Esophagus muscularis mucosa (tissue), 4 donors: ENCODE results near the gene SESTD1. TPM values are rescaled to one million over a fixed set of nuclear protein-coding genes. Genes with fewer than 3 reads are reported as not detected.
A peak's percentile ranks its signal among the peaks of the same experiment; 100 is the strongest.
"Not testable (repeated sequence)": the region's sequence is repeated elsewhere in the genome, so short reads cannot be mapped to it uniquely, and the experiment has no call there.

ENCODE experiments used
- DNase-seq: peaks from one replicate; pipeline ENCODE4 v3.0.0-alpha.2; 2017; ENCODE audit errors: extremely low spot score
- H3K27ac ChIP-seq, 4 donors: fragments of 200-600 bp; sonication (generic); replicated peaks in 1 of 4; 1 replicate in 3 of 4; 2 replicates in 1 of 4; pipeline ENCODE4 v1.5.1; 2016 to 2019; ENCODE audit warnings: mild to moderate bottlenecking in 1 of 4
- H3K27me3 ChIP-seq, 4 donors: fragments of 200-600 bp; sonication (generic); one replicate each; pipeline versions ENCODE4 v1.5.1 to v1.6.0; 2016 to 2019
- H3K36me3 ChIP-seq, 4 donors: fragments of 200-600 bp; sonication (generic); one replicate each; pipeline ENCODE4 v1.5.1; 2016 to 2019
- H3K4me1 ChIP-seq, 4 donors: fragments of 200-600 bp; sonication (generic); one replicate each; pipeline ENCODE4 v1.5.1; 2016 to 2019
- H3K4me3 ChIP-seq, 4 donors: fragments of 200-600 bp; sonication (generic); 1 replicate in 2 of 4; 2 replicates in 2 of 4; pipeline ENCODE4 v1.5.1; 2016 to 2019; ENCODE audit warnings: mild to moderate bottlenecking in 4 of 4, moderate library complexity in 1 of 4
- H3K9me3 ChIP-seq, 4 donors: fragments of 200-600 bp; sonication (generic); 1 replicate in 3 of 4; 2 replicates in 1 of 4; pipeline ENCODE4 v1.5.1; 2016 to 2019
- CTCF ChIP-seq, 3 experiments: fragments of 200-600 bp in 2 of 3; fragments of 450-650 bp in 1 of 3; sonication (generic) in 2 of 3; IDR thresholded peaks; one replicate each; pipeline ENCODE4 v1.5.1; 2017 to 2019; ENCODE audit warnings: antibody characterized with exemption in 3 of 3, mild to moderate bottlenecking in 2 of 3, moderate library complexity in 1 of 3
- EP300 ChIP-seq: sonication (generic); formaldehyde crosslinking; IDR thresholded peaks from one replicate; pipeline ENCODE4 v1.6.1; 2017; ENCODE audit warnings: antibody characterized with exemption
- POLR2A ChIP-seq: fragments of 450-650 bp; IDR thresholded peaks from one replicate; pipeline ENCODE4 v1.6.1; 2017; ENCODE audit warnings: antibody characterized with exemption, moderate library complexity, mild to moderate bottlenecking, low read depth
- POLR2AphosphoS5 ChIP-seq, 2 donors: sonication (generic); formaldehyde crosslinking; IDR thresholded peaks; one replicate each; pipeline ENCODE4 v1.6.1; 2017; ENCODE audit warnings: antibody characterized with exemption in 2 of 2
- WGBS: methylation state at CpG from one replicate; pipeline ENCODE4 v1.1.5; 2018; 5-methylcytosine and 5-hydroxymethylcytosine counted together
- intact Hi-C: fragments of 100-400 bp; cut with DNase I; formaldehyde crosslinking; loops from one replicate; pipeline ENCODE4 v1.15.1; 2023
- total RNA-seq, 4 donors: library from RNA; depleted of rRNA; stranded (reverse); fragments of >200 nt; gene quantifications; one replicate each; pipeline versions ENCODE4 v1.1.0 to v1.2.1, GENCODE V29; 2016

Gene SESTD1
- total RNA-seq, 4 donors from 2014 or later, result 48.9 to 57.3 (median 53.3) TPM

GRCh38 chr2:179226203-179226960 lies 38.2 kb downstream of the SESTD1 start:
- 89% methylated on average over 6 of the region's 6 CpGs for WGBS
- Histone ChIP-seq H3K36me3 (no peaks in the 10 kb centered on the region), H3K9me3 (no peaks in the 10 kb centered on the region), H3K4me3 (no peak overlapping the region), H3K27ac (no peak overlapping the region), H3K4me1 (peaks cover 15 to 48% (median 43%) of the 10 kb centered on the region in 4 donors), H3K27me3 (no peaks in the 10 kb centered on the region)
- TF ChIP-seq POLR2A, result no peak
- TF ChIP-seq EP300, result no peak
- TF ChIP-seq CTCF (IDR thresholded peaks at IDR 0.05), result no peak
- intact Hi-C loops, result loop anchor here (10.0 kb wide), 2 partner anchors 118 to 188 kb away; no protein-coding TSS in a partner anchor
- no peak for DNase-seq

GRCh38 chr2:179224361-179224760 lies 40.3 kb downstream of the SESTD1 start:
- DNase-seq, result no peak
- H3K27ac ChIP-seq, result no peak overlapping the region
- H3K4me3 ChIP-seq, result no peak overlapping the region
- intact Hi-C loops, result loop anchor here (10.0 kb wide), 2 partner anchors 120 to 190 kb away; no protein-coding TSS in a partner anchor
- peaks cover 15 to 48% (median 44%) of the 10 kb centered on the region in 4 donors for H3K4me1 ChIP-seq
- H3K9me3 ChIP-seq, result no peaks in the 10 kb centered on the region
- WGBS, result 62% methylated on average over 2 of the region's 2 CpGs
- no peaks in the 10 kb centered on the region for H3K36me3 ChIP-seq
- H3K27me3 ChIP-seq, result no peaks in the 10 kb centered on the region
- TF ChIP-seq POLR2AphosphoS5 (IDR thresholded peaks at IDR 0.05) (no peak), CTCF (IDR thresholded peaks at IDR 0.05) (no peak), POLR2A (no peak), EP300 (no peak)

GRCh38 chr2:179222076-179222475 lies 42.6 kb downstream of the SESTD1 start:
- WGBS, result 86% methylated on average over 2 of the region's 2 CpGs
- no peaks in the 10 kb centered on the region for H3K36me3 ChIP-seq
- intact Hi-C loops, result loop anchor here (10.0 kb wide), 2 partner anchors 123 to 193 kb away; no protein-coding TSS in a partner anchor

GRCh38 chr2:179218848-179219594 lies 45.6 kb downstream of the SESTD1 start:
- intact Hi-C loops, result no loop called here
- Histone ChIP-seq H3K27me3 (no peaks in the 10 kb centered on the region), H3K36me3 (no peaks in the 10 kb centered on the region), H3K9me3 (no peaks in the 10 kb centered on the region), H3K27ac (no peak overlapping the region), H3K4me3 (no peak overlapping the region), H3K4me1 (peaks cover 6 to 31% (median 24%) of the 10 kb centered on the region in 4 donors)
- TF ChIP-seq CTCF (IDR thresholded peaks at IDR 0.05) (peak; percentile 84 to 94 (median 86)), EP300 (no peak), POLR2A (no peak), POLR2AphosphoS5 (IDR thresholded peaks at IDR 0.05) (peak in 1 of 2 donors; percentile 41)
- 55% methylated on average over 4 of the region's 4 CpGs for WGBS
- DNase-seq, result no peak

More at GRCh38 chr2:179222076-179222475, 42.6 kb downstream of the SESTD1 start:
- Histone ChIP-seq H3K27me3 (no peaks in the 10 kb centered on the region), H3K27ac (no peak overlapping the region), H3K9me3 (no peaks in the 10 kb centered on the region), H3K4me3 (no peak overlapping the region), H3K4me1 (peaks cover 14 to 52% (median 46%) of the 10 kb centered on the region in 4 donors)
- TF ChIP-seq CTCF (IDR thresholded peaks at IDR 0.05) (no peak), POLR2AphosphoS5 (IDR thresholded peaks at IDR 0.05) (no peak), POLR2A (no peak), EP300 (no peak)
- DNase-seq, result no peak

GRCh38 chr2:179214671-179215070 lies 50.0 kb downstream of the SESTD1 start:
- H3K4me3 ChIP-seq, H3K36me3 ChIP-seq, H3K9me3 ChIP-seq, H3K27me3 ChIP-seq, DNase-seq, intact Hi-C loops, H3K27ac ChIP-seq: not testable (repeated sequence)
- WGBS, result 93% methylated on average over 3 of the region's 3 CpGs
- peaks cover 6 to 14% (median 13%) of the 10 kb centered on the region in 4 donors for H3K4me1 ChIP-seq
